GM13977 (cell line): Measurements from ENCODE around the gene KRT84.
"Not testable (repeated sequence)": the region's sequence is repeated elsewhere in the genome, so short reads cannot be mapped to it uniquely, and the experiment has no call there.

Experiments
- DNase-seq: peaks from one replicate; pipeline ENCODE4 v3.0.0; 2012; ENCODE audit warnings: low spot score
- in situ Hi-C: fragments of 300-500 bp; cut with MboI; formaldehyde crosslinking; loops from one replicate; pipeline ENCODE4 v1.12.0; 2022; ENCODE audit warnings: low sequenced_read_pairs, low pct_unique_long_range_greater_than_20kb, mixed read lengths, inconsistent platforms; ENCODE audit not compliant: unreplicated experiment
- TF ChIP-seq, protein P1 (sequence below): IDR thresholded peaks from 2 replicates; pipeline ENCODE4 v1.5.1; 2012; ENCODE audit warnings: mild to moderate bottlenecking, control low read depth; ENCODE audit not compliant: insufficient read depth; ENCODE audit errors: extremely low read depth, missing control alignments

KRT84 gene

DNA sequence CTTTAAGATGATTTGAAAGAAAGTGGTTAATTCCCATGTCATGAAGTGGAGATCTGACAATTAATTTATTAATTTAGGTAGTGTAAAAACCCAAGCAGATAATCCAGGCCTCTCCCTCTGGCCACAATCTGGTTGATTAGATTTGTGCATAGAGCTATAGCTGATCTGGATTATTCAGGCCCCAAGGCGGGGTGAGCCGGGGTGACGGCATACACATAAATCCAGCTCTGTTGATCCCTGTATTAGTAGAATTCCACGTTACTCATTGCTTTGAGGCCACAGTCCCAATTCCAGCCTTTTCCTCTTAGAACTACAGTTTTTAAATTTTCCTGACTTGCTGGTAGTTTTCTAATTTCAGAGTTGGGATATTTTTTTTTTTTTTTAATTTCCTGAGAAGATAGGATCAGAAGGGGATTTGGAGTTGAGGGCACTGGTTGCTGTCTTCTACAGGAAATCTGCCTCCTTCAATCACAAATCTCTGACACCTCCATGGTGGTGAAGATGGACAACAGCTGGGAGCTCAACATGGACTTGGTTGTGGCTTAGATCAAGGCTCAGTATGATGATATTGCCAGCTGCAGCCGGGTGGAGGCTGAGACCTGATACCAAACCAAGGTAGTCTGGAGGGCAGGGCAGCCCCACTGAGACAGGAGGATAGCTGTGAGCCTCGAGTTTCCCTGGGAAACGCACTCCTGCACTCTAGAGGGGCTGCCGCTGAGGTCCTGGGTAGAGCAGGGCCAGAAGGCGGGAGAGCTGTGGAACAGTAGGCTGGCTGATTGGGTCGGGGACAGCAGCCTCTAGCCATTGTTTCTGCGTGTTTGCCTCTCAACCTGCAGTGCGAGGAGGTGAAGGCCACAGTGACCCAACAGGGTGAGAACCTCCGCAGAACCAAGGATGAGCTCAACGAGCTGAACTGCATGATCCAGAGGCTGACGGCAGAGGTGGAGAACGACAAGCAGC is 37.6 kb downstream of the KRT84 start:
- no peak for DNase-seq
- in situ Hi-C loops: no loop called here
- TF ChIP-seq, protein P1, sequence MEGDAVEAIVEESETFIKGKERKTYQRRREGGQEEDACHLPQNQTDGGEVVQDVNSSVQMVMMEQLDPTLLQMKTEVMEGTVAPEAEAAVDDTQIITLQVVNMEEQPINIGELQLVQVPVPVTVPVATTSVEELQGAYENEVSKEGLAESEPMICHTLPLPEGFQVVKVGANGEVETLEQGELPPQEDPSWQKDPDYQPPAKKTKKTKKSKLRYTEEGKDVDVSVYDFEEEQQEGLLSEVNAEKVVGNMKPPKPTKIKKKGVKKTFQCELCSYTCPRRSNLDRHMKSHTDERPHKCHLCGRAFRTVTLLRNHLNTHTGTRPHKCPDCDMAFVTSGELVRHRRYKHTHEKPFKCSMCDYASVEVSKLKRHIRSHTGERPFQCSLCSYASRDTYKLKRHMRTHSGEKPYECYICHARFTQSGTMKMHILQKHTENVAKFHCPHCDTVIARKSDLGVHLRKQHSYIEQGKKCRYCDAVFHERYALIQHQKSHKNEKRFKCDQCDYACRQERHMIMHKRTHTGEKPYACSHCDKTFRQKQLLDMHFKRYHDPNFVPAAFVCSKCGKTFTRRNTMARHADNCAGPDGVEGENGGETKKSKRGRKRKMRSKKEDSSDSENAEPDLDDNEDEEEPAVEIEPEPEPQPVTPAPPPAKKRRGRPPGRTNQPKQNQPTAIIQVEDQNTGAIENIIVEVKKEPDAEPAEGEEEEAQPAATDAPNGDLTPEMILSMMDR: no peak

DNA sequence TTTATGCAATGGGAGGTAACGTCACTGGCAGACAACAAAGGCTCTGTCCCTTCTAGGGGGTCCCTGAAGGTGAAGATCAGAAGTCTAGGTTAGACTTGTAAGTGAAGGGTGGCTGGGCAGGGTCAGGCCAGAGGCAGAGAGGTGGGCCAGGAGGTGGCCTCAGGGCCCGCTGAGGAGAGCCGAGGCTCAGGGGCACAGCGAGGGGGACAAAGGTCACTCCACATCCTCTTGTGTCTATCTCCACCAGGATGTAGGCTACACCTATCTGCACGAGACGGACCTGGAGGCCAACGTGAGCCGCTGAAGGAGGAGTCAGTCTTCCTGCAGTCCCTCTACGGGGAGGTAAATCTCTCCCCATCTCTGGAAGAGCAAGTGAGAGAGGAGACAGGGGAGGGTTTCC is 38.4 kb downstream of the KRT84 start:
- in situ Hi-C loops: no loop called here
- TF ChIP-seq, protein P1: no peak
- no peak for DNase-seq

GRCh38 chr12:52346593-52346992 is 38.9 kb downstream of the KRT84 start:
- DNase-seq: no peak
- in situ Hi-C loops: no loop called here
- TF ChIP-seq, protein P1: no peak

DNA sequence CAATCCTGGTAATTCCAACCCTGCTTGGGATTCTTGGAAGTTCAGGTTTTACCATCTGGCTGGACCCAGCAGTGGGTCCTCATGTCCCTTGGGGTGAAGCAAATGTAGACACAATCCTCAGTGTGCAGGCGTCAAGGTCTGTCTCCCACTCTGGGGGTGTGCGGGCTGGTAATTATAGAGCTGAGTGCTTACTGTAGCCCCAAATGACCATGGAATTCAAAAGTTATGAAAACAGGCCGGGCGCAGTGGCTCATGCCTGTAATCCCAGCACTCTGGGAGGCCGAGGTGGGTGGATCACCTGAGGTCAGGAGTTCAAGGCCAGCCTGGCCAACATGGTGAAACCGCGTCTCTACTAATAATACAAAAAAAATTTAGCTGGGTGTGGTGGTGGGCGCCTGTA is 40.4 kb downstream of the KRT84 start:
- in situ Hi-C loops, DNase-seq: not testable (repeated sequence)

GRCh38 chr12:52344111-52344510 is 41.3 kb downstream of the KRT84 start:
- TF ChIP-seq, protein P1: no peak
- DNase-seq: no peak
- in situ Hi-C loops: no loop called here

DNA sequence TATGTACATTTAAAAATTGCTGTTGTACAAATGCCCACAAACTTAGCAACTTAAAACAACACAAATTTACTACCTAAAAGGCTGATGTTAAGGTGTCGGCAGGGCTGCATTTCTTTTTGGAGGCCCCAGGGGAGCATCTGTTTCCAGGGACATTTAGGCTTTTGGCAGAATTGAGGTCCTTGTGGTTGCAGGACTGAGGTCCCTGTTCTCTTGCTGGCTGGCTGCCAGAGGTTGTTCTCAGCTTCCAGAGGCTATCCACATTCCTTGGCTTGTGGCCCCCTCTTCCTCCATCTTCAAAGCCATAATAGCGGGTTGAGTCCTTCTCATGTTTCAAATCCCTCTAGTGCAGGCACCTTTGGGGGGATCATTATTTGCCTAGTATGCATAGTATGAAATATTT is 41.9 kb downstream of the KRT84 start:
- in situ Hi-C loops: no loop called here
- TF ChIP-seq, protein P1: no peak
- no peak for DNase-seq

DNA sequence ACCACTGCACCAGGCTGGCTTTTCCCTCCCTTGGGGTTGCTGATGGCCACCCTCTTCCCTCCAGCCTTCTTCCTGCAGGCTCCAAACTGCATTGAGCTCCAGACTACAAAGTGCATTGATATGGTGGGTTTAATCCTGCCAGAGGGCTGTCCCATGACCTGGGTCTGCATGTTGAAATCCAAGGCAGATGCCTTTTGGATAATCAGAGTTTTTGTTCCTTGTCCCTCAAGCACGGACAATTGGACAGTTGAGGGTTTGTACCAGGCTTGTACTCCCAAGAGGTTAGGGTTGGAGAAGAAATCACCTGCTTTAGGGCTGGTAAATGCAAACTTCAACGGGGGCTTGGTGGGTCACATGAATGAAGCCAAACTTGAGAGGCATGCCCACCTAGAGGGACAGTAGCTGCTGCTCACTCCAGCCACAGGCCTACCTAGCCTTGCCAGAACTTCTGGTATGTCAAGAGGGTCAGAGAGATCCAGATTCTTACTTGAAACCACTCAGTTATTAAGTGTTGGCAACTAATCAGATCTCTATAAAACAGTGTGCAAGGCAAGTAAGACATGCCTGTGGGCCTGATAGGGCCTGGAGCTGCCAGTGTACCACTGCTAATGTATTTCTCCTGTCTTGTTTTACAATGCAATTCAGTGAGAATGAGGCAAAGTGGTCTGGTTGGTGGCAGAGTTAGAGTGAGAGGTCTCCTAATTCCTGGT is 42.5 kb downstream of the KRT84 start:
- no peak for DNase-seq
- TF ChIP-seq, protein P1: no peak
- in situ Hi-C loops: no loop called here
